ENCODE measurements around the gene ZNF697.

ZNF697 gene

GRCh38 chr1:119664067-119664466, 16.0 kb upstream of the ZNF697 start:
- DNase-seq (ENCODE audit: low read depth in 2 of 3, low spot score in 1 of 3), result no peak

GRCh38 chr1:119662034-119662437, 14.0 kb upstream of the ZNF697 start:
- no peak for DNase-seq (ENCODE audit: low read depth in 2 of 3, low spot score in 1 of 3)

- no peak for DNase-seq (ENCODE audit: low read depth in 2 of 3, low spot score in 1 of 3)
Observed at GRCh38 chr1:119660253-119661083, 12.4 kb upstream of the ZNF697 start.

- no peak for DNase-seq (ENCODE audit: low read depth in 2 of 3, low spot score in 1 of 3)
Observed at GRCh38 chr1:119659628-119660027, 11.6 kb upstream of the ZNF697 start.

GRCh38 chr1:119656410-119656955, 8.4 kb upstream of the ZNF697 start:
- DNase-seq (ENCODE audit: low read depth in 2 of 3, low spot score in 1 of 3), result no peak

- DNase-seq (ENCODE audit: low read depth in 2 of 3, low spot score in 1 of 3), result no peak
Observed at GRCh38 chr1:119655154-119655553, 7.1 kb upstream of the ZNF697 start.

GRCh38 chr1:119653839-119654170, 5.7 kb upstream of the ZNF697 start:
- DNase-seq (ENCODE audit: low read depth in 2 of 3, low spot score in 1 of 3), result no peak

GRCh38 chr1:119653135-119653838, 5.2 kb upstream of the ZNF697 start:
- no peak for DNase-seq (ENCODE audit: low read depth in 2 of 3, low spot score in 1 of 3)

- DNase-seq (ENCODE audit: low read depth in 2 of 3, low spot score in 1 of 3), result no peak
Observed at GRCh38 chr1:119652587-119652986, 4.5 kb upstream of the ZNF697 start.

- no peak for DNase-seq (ENCODE audit: low read depth in 2 of 3, low spot score in 1 of 3)
Observed at GRCh38 chr1:119651641-119652040, 3.6 kb upstream of the ZNF697 start.

GRCh38 chr1:119651133-119651532, 3.1 kb upstream of the ZNF697 start:
- DNase-seq (ENCODE audit: low read depth in 2 of 3, low spot score in 1 of 3), result no peak

- DNase-seq (ENCODE audit: low read depth in 2 of 3, low spot score in 1 of 3), result no peak
Observed at GRCh38 chr1:119648620-119649004, 546 bp upstream of the ZNF697 start.

GRCh38 chr1:119647228-119647733, 785 bp downstream of the ZNF697 start:
- no peak for DNase-seq (ENCODE audit: low read depth in 2 of 3, low spot score in 1 of 3)

GRCh38 chr1:119646521-119647227, 1.4 kb downstream of the ZNF697 start:
- no peak for DNase-seq (ENCODE audit: low read depth in 2 of 3, low spot score in 1 of 3)

- no peak for DNase-seq (ENCODE audit: low read depth in 2 of 3, low spot score in 1 of 3)
Observed at GRCh38 chr1:119639109-119639508, 9.0 kb downstream of the ZNF697 start.

- DNase-seq (ENCODE audit: low read depth in 2 of 3, low spot score in 1 of 3), result no peak
Observed at GRCh38 chr1:119637710-119638109, 10.4 kb downstream of the ZNF697 start.

GRCh38 chr1:119636491-119637089, 11.5 kb downstream of the ZNF697 start:
- DNase-seq (ENCODE audit: low read depth in 2 of 3, low spot score in 1 of 3), result no peak

GRCh38 chr1:119635811-119636390, 12.2 kb downstream of the ZNF697 start:
- no peak for DNase-seq (ENCODE audit: low read depth in 2 of 3, low spot score in 1 of 3)

GRCh38 chr1:119634016-119634415, 14.1 kb downstream of the ZNF697 start:
- DNase-seq (ENCODE audit: low read depth in 2 of 3, low spot score in 1 of 3), result no peak

GRCh38 chr1:119633575-119633974, 14.5 kb downstream of the ZNF697 start:
- no peak for DNase-seq (ENCODE audit: low read depth in 2 of 3, low spot score in 1 of 3)

- no peak for DNase-seq (ENCODE audit: low read depth in 2 of 3, low spot score in 1 of 3)
Observed at GRCh38 chr1:119632841-119633240, 15.2 kb downstream of the ZNF697 start.

Data from stimulated activated CD4-positive, alpha-beta T cell treated with anti-CD3 and anti-CD28 coated beads, Interleukin-12 subunit alpha, Interleukin-12 subunit beta, amount 100 ng/mL, for 48 hours (primary cell).